Keratinocyte (primary cell): ENCODE measurements around the gene FNDC8. TPM values are rescaled to one million over a fixed set of nuclear protein-coding genes. Genes with fewer than 3 reads are reported as not detected.

Experiments used
- DNase-seq: peaks from one replicate; pipeline ENCODE4 v3.0.0-alpha.2; 2011; ENCODE audit warnings: low read depth, missing footprints, low spot score
- FAIRE-seq: peaks from 2 replicates; lab custom pipeline; 2011; peaks lifted over from hg19 to GRCh38; lab: Jason Lieb, UNC
- H2AFZ ChIP-seq: 2 replicates; pipeline ENCODE4 v1.6.0; 2012; ENCODE audit warnings: low read length, control low read depth, inconsistent platforms; ENCODE audit not compliant: control insufficient read depth
- H3K27ac ChIP-seq: 2 replicates; pipeline ENCODE4 v1.5.1; 2011; ENCODE audit warnings: low read length; ENCODE audit not compliant: control insufficient read depth, insufficient read depth
- H3K27me3 ChIP-seq: 3 replicates; pipeline ENCODE4 v1.6.0; 2011; ENCODE audit warnings: low read length; ENCODE audit not compliant: control insufficient read depth, insufficient read depth; ENCODE audit errors: extremely low read depth
- H3K36me3 ChIP-seq, 2 experiments: 2 replicates in 1 of 2; 3 replicates in 1 of 2; pipeline ENCODE4 v1.5.1; 2011; ENCODE audit warnings: low read length in 2 of 2, mild to moderate bottlenecking in 1 of 2; ENCODE audit not compliant: control insufficient read depth in 2 of 2, insufficient read depth in 2 of 2; ENCODE audit errors: extremely low read depth in 1 of 2
- H3K4me1 ChIP-seq: 3 replicates; pipeline ENCODE4 v1.5.1; 2011; ENCODE audit warnings: low read length; ENCODE audit not compliant: control insufficient read depth, insufficient read depth; ENCODE audit errors: extremely low read depth
- H3K4me2 ChIP-seq: 3 replicates; pipeline ENCODE4 v1.6.0; 2011; ENCODE audit warnings: low read depth, low read length; ENCODE audit not compliant: control insufficient read depth, insufficient read depth; ENCODE audit errors: extremely low read depth
- H3K4me3 ChIP-seq, 3 experiments: fragments of 200-600 bp in 1 of 3; sonication (generic) in 1 of 3; 2 replicates in 2 of 3; 3 replicates in 1 of 3; pipeline ENCODE4 v1.5.1; 2011 to 2016; ENCODE audit warnings: low read length in 3 of 3, mild to moderate bottlenecking in 3 of 3, control low read depth in 2 of 3, inconsistent platforms in 1 of 3, low read depth in 1 of 3, mixed read lengths in 1 of 3, mixed run types in 1 of 3, moderate library complexity in 1 of 3; ENCODE audit not compliant: control insufficient read depth in 2 of 3, insufficient read depth in 2 of 3; ENCODE audit errors: extremely low read depth in 1 of 3
- H3K79me2 ChIP-seq: 2 replicates; pipeline ENCODE4 v1.6.0; 2012; ENCODE audit warnings: low read length; ENCODE audit not compliant: control insufficient read depth, insufficient read depth
- H3K9ac ChIP-seq: 3 replicates; pipeline ENCODE4 v1.6.0; 2011; ENCODE audit warnings: low read length; ENCODE audit not compliant: control insufficient read depth, insufficient read depth; ENCODE audit errors: extremely low read depth
- H3K9me1 ChIP-seq: 3 replicates; pipeline ENCODE4 v1.6.0; 2011; ENCODE audit warnings: low read length; ENCODE audit not compliant: control insufficient read depth, insufficient read depth; ENCODE audit errors: extremely low read depth
- H3K9me3 ChIP-seq: 2 replicates; pipeline ENCODE4 v1.5.1; 2012; ENCODE audit warnings: low read depth, low read length; ENCODE audit not compliant: control insufficient read depth
- H4K20me1 ChIP-seq: 3 replicates; pipeline ENCODE4 v1.6.0; 2011; ENCODE audit warnings: low read length; ENCODE audit not compliant: control insufficient read depth, insufficient read depth; ENCODE audit errors: extremely low read depth
- CTCF ChIP-seq, 3 experiments: IDR thresholded peaks in 1 of 3; conservative IDR thresholded peaks in 1 of 3; optimal IDR thresholded peaks in 1 of 3; 2 replicates in 2 of 3; 3 replicates in 1 of 3; pipeline versions ENCODE3 to v1.5.1; 2011; ENCODE audit warnings: low read length in 3 of 3, mild to moderate bottlenecking in 3 of 3, moderate library complexity in 2 of 3, control low read depth in 1 of 3, inconsistent platforms in 1 of 3; ENCODE audit not compliant: insufficient read depth in 2 of 3; ENCODE audit errors: extremely low read depth in 1 of 3
- EZH2 ChIP-seq: IDR thresholded peaks from one replicate; pipeline ENCODE4 v1.6.1; 2012; ENCODE audit warnings: inconsistent platforms, mild to moderate bottlenecking, low read length, moderate library complexity
- dilution Hi-C: fragments of 300-500 bp; cut with MboI; formaldehyde crosslinking; loops from one replicate; pipeline ENCODE4 v1.7.0; 2020; ENCODE audit warnings: low sequenced_read_pairs; ENCODE audit not compliant: extremely low pct_ligation_motif_present
- polyA plus RNA-seq, 5 experiments: library from polyadenylated mRNA; depleted of rRNA in 3 of 5; stranded (reverse) in 3 of 5; stranded (forward) in 1 of 5; unstranded in 1 of 5; fragments of >200 nt; gene quantifications; 1 replicate in 1 of 5; 2 replicates in 3 of 5; 3 replicates in 1 of 5; pipeline versions ENCODE4 v1.2.1 to v1.2.3, GENCODE V29; 2011 to 2012; ENCODE audit warnings: missing spikeins in 2 of 5, low read depth in 1 of 5, low replicate concordance in 1 of 5

The FNDC8 gene
- polyA plus RNA-seq, 1 donor (not counting 4 experiments of a cell fraction or from before 2014, with no cell fraction given), result not detected

GRCh38 chr17:35132816-35133550 lies 11.6 kb downstream of the FNDC8 start:
- H3K36me3 ChIP-seq, result peaks cover 29 to 57% of the 10 kb centered on the region in 2 experiments
- dilution Hi-C loops, result no loop called here
- H3K9ac ChIP-seq, result no peak overlapping the region
- H3K9me3 ChIP-seq, result no peaks in the 10 kb centered on the region
- H3K27me3 ChIP-seq, result no peaks in the 10 kb centered on the region
- H3K4me2 ChIP-seq, result no peak overlapping the region
- peaks cover 3% of the 10 kb centered on the region for H3K79me2 ChIP-seq
- DNase-seq (no peak), FAIRE-seq (no peak)
- H3K9me1 ChIP-seq, result peaks cover 2% of the 10 kb centered on the region
- TF ChIP-seq EZH2, result no peak
- TF ChIP-seq CTCF (optimal IDR thresholded peaks at IDR 0.05 in 1 of 3, IDR thresholded peaks at IDR 0.05 in 1 of 3, conservative IDR thresholded peaks at IDR 0.05 in 1 of 3; ENCODE audit: extremely low read depth in 1 of 3, insufficient read depth in 2 of 3, low read length in 3 of 3), result no peak
- H4K20me1 ChIP-seq, result no peaks in the 10 kb centered on the region
- H3K27ac ChIP-seq, result no peak overlapping the region
- no peak overlapping the region for H2AFZ ChIP-seq
- no peaks in the 10 kb centered on the region for H3K4me1 ChIP-seq
- no peak overlapping the region for H3K4me3 ChIP-seq

- H3K4me1 ChIP-seq, result no peaks in the 10 kb centered on the region
- no peak for DNase-seq
- dilution Hi-C loops, result no loop called here
- H3K9ac ChIP-seq, result no peak overlapping the region
- no peak overlapping the region for H3K4me2 ChIP-seq
- no peak for TF ChIP-seq EZH2
- TF ChIP-seq CTCF (optimal IDR thresholded peaks at IDR 0.05 in 1 of 3, IDR thresholded peaks at IDR 0.05 in 1 of 3, conservative IDR thresholded peaks at IDR 0.05 in 1 of 3; ENCODE audit: extremely low read depth in 1 of 3, insufficient read depth in 2 of 3, low read length in 3 of 3), result no peak
- no peak overlapping the region for H3K27ac ChIP-seq
- no peaks in the 10 kb centered on the region for H4K20me1 ChIP-seq
- no peaks in the 10 kb centered on the region for H3K9me3 ChIP-seq
- H3K4me3 ChIP-seq, result no peak overlapping the region
- H3K36me3 ChIP-seq, result peaks cover 40 to 73% of the 10 kb centered on the region in 2 experiments
- H3K27me3 ChIP-seq, result no peaks in the 10 kb centered on the region
- FAIRE-seq, result no peak
- no peak overlapping the region for H2AFZ ChIP-seq
- H3K9me1 ChIP-seq, result peaks cover 3% of the 10 kb centered on the region
- peaks cover 8% of the 10 kb centered on the region for H3K79me2 ChIP-seq
Observed at GRCh38 chr17:35135322-35135721, 13.9 kb downstream of the FNDC8 start.
